GM11168 (cell line): ENCODE data around the gene SUCO.
"Not testable (repeated sequence)": the region's sequence is repeated elsewhere in the genome, so short reads cannot be mapped to it uniquely, and the experiment has no call there.

Experiments
- in situ Hi-C: fragments of 300-500 bp; cut with MboI; formaldehyde crosslinking; loops from one replicate; pipeline ENCODE4 v1.12.0; 2022; ENCODE audit warnings: low sequenced_read_pairs; ENCODE audit not compliant: unreplicated experiment

Gene SUCO

GRCh38 chr1:172532700-172533512, at the start of gene SUCO:
TSS of gene SUCO (plus strand) at chr1:172533150. CDS start at chr1:172533436, 286 bp downstream.
- in situ Hi-C loops, result no loop called here

DNA sequence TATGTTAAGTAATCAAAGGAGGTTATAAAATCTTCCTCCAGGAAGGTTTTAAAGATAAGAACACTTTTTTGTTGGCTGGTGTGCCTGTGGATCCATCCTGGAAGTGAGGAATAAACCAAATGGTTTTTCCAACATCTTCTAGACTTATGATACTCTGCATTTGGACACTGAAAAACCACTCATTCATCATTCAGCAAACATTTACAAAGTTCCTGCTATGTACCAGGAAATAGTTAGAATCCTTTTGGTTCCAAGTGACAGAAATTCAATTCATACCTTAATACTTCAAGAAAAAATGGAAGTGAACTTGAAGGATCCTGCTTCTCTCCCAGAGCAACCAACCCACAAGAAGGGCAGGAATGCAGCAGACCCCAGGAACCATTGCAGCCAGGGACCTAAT, 49.5 kb upstream of the SUCO start:
- in situ Hi-C loops, result no loop called here

DNA sequence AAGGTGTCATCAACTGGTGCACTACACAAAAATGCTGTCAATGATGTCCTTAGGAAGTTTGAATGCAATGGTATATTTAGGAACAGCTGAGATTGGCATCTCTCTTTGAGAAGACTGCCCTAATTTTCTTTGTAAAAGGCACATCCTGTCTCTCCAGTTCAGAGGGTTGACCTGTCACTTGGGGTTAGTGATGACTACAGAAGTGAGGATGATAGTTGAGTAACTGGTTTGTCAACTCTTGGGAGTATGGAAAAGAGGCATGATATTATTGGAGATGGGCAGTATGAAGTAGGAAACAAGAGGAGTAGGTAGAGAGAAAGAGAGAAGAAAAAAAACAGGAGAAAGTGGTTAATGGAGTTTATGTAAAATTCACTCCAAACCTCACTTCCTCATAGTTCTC, 48.7 kb upstream of the SUCO start:
- in situ Hi-C loops, result no loop called here

GRCh38 chr1:172485626-172486025, 47.3 kb upstream of the SUCO start:
- in situ Hi-C loops, result no loop called here

DNA sequence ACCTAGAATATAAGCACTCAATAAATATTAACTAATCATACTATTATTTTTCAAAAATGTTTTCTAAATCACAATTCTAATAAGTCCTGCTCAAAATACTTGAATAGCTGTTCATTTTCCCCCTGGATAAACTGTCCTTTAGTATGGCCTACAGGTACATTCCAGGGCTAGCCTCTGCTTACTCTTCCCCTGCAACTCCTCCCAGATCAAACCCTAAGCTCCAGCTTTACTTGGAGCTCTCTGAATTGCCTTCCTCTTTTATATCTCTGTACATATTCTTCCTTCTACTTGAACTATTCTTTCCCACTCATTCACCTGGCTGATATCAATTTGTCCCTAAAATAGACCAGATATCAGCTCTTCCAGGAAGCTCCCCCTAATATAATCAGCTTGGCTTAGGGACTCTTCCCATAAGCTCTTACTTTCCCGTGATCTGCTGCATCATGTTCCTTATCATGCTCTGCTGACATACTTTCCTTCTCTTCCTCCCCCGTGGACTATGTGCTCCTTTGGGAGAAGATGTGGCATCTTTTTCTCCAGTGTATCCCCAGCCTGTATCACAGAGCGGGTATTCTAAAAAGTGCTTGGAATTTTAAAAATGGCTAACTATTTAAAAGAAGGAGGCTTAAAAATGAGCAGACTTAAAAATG, 46.0 kb upstream of the SUCO start:
- in situ Hi-C loops, result no loop called here

DNA sequence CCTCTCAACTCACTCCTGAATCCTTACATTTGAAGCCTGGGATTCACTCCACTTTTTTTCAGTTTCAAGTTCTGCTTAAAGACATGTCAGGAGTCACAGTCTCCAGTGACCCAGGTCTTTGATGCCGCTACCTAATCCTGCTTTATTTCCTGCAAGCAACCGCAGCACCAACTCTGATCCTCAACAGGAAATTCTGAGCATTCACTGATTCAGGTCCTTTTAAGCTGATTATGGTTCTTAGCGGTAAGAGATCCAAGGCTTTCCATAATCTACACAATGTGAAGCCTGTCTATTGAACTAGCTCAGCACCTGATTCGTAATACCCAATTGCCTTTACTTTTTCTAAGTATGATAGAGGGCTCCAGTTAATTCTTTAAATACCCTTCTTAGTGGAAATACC, 45.4 kb upstream of the SUCO start:
- in situ Hi-C loops, result no loop called here

DNA sequence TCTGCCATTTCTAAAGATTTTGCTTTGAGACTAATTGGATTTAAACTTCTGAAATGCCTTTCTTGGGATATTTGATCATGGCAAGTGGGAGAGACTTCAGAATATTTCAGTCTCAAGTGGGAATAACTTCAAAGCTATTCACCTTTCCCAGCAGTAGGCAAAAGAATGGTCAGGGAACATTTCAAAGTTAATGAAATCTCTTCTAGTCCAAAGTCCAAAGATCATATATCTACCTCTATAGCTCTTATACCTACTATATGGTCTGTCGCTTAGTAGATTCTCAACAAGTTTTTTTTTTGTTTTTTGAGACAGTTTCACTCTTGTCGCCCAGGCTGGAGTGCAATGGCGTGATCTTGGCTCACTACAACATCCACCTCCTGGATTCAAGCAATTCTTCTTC, 44.6 kb upstream of the SUCO start:
- in situ Hi-C loops, result no loop called here

DNA sequence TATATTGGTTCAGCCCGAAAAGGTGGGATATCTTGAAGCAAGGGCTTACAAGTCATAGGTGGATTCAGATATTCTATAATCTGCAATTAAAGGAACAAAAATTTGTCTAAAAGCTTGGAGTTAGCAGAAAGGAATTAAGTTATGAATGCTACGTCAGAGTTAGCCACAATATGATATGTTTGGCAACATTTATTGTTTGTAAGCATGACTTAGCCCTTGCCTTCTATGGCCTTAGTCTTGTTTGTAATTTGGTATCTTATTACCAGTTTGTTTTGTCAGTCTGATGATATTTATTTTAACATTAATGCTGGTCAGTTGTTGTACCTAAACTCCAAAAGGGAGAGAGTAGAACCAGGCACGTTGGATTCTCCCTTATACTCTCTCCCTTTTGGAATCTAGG, 43.1 kb upstream of the SUCO start:
- in situ Hi-C loops, result no loop called here

DNA sequence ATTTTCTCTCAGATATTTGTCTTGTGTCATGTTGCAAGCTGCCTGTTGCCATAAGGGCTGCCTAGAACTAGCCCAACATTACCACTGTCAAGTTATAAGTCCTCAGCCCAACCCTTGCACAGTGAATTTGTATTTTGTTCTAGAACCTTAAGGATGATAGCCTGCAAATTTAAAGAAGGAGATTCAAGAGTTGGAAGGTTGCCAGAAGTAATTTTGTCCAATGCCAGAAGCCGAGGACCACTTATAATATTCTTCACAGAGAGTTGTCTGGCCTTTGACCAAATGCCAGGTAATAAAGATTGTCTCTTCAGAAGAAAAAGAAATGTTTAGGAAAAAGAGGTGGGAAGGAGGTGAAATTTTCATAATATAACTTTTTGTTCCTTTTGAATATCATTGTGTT, 40.5 kb upstream of the SUCO start:
- in situ Hi-C loops, result no loop called here

DNA sequence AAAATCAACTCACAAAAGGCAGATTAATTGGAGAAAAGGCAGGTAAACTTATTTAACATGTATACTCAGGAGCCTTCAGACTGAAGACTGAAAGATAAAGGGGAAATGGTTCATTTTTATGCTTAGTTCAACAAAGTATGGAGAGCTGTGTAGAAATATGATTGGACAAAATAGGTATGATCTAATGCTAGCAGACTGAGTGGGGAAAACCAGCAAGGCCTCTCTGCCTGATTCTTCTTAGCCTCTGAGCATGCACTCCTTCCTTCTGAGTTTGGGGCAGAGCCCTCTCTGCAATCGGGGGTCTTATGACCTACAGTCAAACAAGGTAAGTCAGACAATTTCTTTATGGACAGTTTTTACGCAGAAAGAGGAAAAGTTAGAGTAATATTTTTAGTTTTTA, 38.8 kb upstream of the SUCO start:
- in situ Hi-C loops, result no loop called here

DNA sequence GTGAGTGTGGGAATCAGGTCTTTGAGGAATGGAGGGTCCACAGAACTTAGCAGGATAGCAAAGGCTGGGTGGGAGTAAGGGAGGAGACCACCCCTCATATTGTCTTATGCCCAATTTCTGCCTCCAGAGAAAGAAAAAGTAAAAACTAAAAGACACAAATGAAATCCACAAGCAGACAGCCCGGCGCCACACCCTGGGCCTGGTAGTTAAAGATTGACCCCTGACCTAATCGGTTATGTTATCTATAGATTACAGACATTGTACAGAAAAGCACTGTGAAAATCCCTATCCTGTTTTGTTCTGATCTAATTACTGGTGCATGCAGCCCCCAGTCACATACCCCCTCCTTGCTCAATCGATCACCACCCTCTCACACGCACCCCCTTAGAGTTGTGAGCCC, 36.8 kb upstream of the SUCO start:
- in situ Hi-C loops, result not testable (repeated sequence)

- in situ Hi-C loops, result no loop called here
These were observed 36.3 kb upstream of the SUCO start for GRCh38 chr1:172496678-172497077.

DNA sequence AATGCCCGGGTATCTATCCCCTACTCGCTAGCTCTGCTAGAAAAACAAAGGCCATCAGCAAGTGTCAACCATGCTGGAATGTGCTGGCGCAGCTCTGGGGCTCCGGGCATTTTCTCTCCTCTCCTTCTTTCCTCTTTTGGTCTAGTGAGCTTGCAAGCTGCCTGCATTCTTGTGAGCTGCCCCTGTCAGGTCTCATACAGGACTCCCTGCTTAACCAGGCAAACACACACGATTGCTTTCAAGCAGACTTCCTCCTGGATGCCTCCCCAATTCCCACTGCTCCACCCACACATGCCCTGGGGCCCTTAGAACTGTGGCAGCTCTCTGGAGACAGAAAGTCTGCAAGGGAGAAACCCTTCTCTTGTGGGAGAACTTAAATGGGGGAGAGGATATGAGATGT, 35.7 kb upstream of the SUCO start:
- in situ Hi-C loops, result no loop called here

DNA sequence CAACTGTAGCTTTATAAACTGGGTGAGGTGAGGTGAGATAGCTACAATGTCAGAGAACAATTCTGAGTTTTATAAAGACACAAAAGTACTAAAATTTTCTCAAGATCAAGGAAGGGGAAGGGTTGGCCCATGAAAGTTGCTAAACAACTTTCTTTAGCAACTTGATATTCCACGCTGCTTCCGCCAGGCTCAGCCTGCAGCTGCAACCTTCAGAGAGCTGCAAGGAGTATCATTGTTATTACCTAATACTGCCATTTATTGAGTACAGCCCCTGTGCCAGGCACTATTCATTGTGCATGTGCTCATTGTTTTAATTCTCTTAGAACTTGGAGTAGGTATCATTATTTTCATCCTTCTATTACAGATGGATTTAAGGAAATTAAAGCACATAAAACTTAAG, 34.1 kb upstream of the SUCO start:
- in situ Hi-C loops, result no loop called here

- in situ Hi-C loops, result no loop called here
These were observed 33.3 kb upstream of the SUCO start for GRCh38 chr1:172499636-172500141.

DNA sequence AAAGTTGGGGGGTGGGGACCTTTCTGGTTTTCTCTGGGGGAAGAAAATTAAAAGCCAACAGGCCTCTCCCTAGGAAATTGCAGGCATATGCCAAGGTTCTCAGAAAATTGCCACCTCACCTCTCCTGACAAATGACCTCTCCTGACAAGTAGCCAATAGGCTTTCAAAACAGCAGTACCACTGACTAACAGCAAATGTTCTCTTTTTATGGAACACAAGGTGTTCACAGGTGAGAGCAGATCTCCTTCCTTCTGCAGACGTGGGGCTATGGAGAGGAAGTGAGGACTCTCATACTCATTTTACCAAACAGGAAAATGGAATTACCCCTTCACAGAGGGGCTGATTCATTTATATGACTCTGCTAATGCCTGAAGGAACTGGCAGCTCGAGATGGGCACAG, 32.7 kb upstream of the SUCO start:
- in situ Hi-C loops, result no loop called here

DNA sequence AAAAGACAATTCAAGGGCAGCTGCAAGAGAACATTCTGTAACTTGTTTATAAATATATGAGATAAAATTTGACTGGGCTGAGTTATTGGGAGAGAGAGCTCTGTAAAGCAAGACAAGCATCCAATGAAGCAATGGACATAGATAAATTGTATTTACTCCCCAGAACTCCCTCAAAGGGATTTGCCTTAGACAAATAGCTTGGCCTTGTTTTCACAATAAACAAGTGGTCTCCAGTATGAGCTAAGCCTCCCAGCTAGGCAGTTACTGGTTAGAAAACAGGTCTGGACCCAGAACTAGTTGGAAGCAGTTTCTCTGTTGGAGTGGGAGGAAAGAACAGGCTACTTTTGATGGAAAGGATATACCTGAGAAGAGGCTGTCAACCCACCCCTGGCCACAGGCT, 25.2 kb upstream of the SUCO start:
- in situ Hi-C loops, result no loop called here

DNA sequence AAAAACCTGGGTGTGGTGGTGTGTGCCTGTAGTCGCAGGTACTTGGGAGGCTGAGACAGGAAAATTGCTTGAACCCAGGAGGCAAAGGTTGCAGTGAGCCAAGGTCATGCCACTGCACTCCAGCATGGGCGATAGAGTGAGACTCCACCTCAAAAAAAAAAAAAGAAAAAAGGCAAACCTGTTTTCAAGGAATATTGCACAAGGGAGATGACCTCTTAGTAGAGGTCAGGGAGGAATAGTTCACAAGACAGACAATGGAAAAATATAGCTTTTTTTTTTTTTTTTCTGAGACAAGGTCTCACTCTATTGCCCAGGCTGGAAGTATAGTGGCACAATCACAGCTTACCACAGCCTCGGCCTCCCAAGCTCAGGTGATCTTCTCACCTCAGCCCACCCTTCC, 22.5 kb upstream of the SUCO start:
- in situ Hi-C loops, result no loop called here

DNA sequence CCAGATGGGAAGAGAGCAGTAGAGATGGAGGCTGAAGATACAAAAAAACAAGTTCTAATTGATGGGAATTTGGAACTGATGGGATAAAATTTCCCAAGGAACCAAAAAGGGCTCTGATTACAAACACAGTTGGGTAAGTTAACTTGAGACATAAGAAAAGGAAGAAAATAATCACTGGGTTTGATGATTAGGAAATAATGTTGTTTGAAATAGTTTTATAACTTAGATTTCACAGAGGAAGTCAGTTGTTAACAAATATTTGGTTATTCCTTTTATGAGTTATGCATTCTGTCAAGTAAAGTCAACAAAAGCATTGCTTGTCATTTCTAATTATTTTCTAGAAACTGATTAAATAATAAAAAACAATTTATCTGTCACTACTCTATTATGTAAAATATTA, 20.4 kb upstream of the SUCO start:
- in situ Hi-C loops, result no loop called here

DNA sequence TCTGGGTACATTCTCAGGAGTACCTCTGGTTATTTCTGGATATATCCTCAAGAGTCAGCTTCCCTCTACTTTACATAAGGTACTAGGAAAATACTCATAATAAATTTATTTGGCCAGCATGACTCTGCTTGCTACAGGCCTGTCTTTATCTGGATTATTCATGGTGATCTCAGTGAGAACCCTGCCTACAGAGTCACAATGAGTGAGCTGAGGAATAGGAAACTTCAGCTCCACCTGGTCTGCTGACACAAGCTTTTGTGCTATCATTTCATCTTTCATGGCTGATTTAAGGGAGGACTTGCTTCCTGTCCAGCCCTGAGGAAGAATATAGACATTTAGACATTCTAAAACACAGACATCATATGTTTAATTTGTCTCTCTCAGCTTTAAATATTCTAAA, 19.5 kb upstream of the SUCO start:
- in situ Hi-C loops, result no loop called here

DNA sequence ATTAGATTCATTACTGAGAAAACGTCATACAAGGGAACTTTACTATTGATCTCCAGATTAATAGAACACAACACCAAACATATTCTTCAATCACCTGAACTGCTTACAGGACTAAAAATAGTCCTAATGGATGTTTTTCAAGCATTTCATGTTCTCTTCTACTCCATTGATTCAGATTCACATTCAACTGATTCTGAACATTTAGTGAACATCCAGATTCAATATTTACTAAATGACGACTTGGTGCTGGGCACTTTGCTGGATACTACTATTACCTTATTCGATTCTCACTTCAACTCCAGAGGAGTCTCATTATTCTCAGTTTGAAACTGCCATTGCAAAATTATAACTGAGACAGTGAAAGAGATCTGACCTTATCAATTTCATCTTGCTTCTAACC, 18.8 kb upstream of the SUCO start:
- in situ Hi-C loops, result no loop called here

DNA sequence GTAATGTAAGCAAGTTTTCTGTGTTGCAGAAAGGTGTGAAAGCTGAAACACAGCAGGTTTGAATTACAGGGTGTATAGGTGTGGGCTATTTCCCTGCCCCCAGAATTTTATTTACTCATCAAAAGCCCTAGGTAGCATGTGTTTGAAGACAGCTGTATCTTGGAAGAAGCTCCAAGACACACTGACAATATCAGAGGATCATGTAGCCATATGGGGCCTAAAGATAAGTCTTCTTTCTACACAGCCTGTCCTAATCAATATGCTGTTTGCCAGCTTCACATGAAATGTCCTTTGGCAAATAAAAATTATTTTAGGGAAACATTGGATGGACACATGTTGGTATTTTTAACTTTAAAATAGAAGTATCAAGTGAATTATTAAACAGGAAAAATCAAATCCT, 17.5 kb upstream of the SUCO start:
- in situ Hi-C loops, result no loop called here
